BE2C (cell line): ENCODE data around the gene DYRK4.
A peak's percentile ranks its signal among the peaks of the same experiment; 100 is the strongest.

Source experiments
- DNase-seq: peaks from one replicate; pipeline ENCODE4 v3.0.0-alpha.2; 2020
- H3K27me3 ChIP-seq: fragments of 250-450 bp; sonication (Bioruptor Pico); 2 replicates; pipeline ENCODE4 v1.5.1; 2020; ENCODE audit warnings: mild to moderate bottlenecking
- H3K36me3 ChIP-seq: fragments of 250-450 bp; sonication (Bioruptor Pico); 2 replicates; pipeline ENCODE4 v1.5.1; 2020; ENCODE audit warnings: mild to moderate bottlenecking
- H3K4me1 ChIP-seq: fragments of 250-450 bp; sonication (Bioruptor Pico); 2 replicates; pipeline ENCODE4 v1.5.1; 2020
- H3K4me3 ChIP-seq: 2 replicates; pipeline ENCODE4 v1.5.1; 2011; ENCODE audit warnings: low read depth, low read length
- H3K9me3 ChIP-seq: fragments of 250-450 bp; sonication (Bioruptor Pico); 2 replicates; pipeline ENCODE4 v1.5.1; 2020
- CTCF ChIP-seq: IDR thresholded peaks from 2 replicates; pipeline ENCODE4 v1.5.1; 2012; ENCODE audit warnings: mild to moderate bottlenecking, low read depth, low read length

The DYRK4 gene

GRCh38 chr12:4595881-4596280, 33.9 kb downstream of the DYRK4 start:
- DNase-seq, result no peak
- no peak overlapping the region for H3K4me3 ChIP-seq
- no peaks in the 10 kb centered on the region for H3K9me3 ChIP-seq
- H3K36me3 ChIP-seq, result no peaks in the 10 kb centered on the region
- TF ChIP-seq CTCF, result no peak
- H3K27me3 ChIP-seq, result peaks cover 9% of the 10 kb centered on the region
- H3K4me1 ChIP-seq, result no peaks in the 10 kb centered on the region

GRCh38 chr12:4603421-4603820, 41.4 kb downstream of the DYRK4 start:
- no peak for DNase-seq
- TF ChIP-seq CTCF, result no peak
- no peaks in the 10 kb centered on the region for H3K9me3 ChIP-seq

GRCh38 chr12:4603946-4604345, 41.9 kb downstream of the DYRK4 start:
- no peak for TF ChIP-seq CTCF
- no peaks in the 10 kb centered on the region for H3K36me3 ChIP-seq
- H3K9me3 ChIP-seq, result no peaks in the 10 kb centered on the region
- peaks cover 19% of the 10 kb centered on the region for H3K4me1 ChIP-seq
- peaks cover 4% of the 10 kb centered on the region for H3K27me3 ChIP-seq
- DNase-seq, result no peak
- no peak overlapping the region for H3K4me3 ChIP-seq

More at GRCh38 chr12:4603421-4603820, 41.4 kb downstream of the DYRK4 start:
- H3K4me1 ChIP-seq, result peaks cover 19% of the 10 kb centered on the region
- no peak overlapping the region for H3K4me3 ChIP-seq
- H3K36me3 ChIP-seq, result no peaks in the 10 kb centered on the region
- H3K27me3 ChIP-seq, result peaks cover 4% of the 10 kb centered on the region

GRCh38 chr12:4604684-4605193, 42.7 kb downstream of the DYRK4 start:
- TF ChIP-seq CTCF, result peak; percentile 98

GRCh38 chr12:4607056-4607455, 45.0 kb downstream of the DYRK4 start:
- TF ChIP-seq CTCF, result no peak
- no peaks in the 10 kb centered on the region for H3K36me3 ChIP-seq
- no peaks in the 10 kb centered on the region for H3K9me3 ChIP-seq
- peak; percentile 74 for DNase-seq
- peaks cover 19% of the 10 kb centered on the region for H3K4me1 ChIP-seq
- H3K27me3 ChIP-seq, result peaks cover 4% of the 10 kb centered on the region
- peak overlapping the region; percentile 17; the same call in 1 of the 2 replicates for H3K4me3 ChIP-seq

More at GRCh38 chr12:4604684-4605193, 42.7 kb downstream of the DYRK4 start:
- Histone ChIP-seq H3K4me1 (peaks cover 19% of the 10 kb centered on the region), H3K9me3 (no peaks in the 10 kb centered on the region), H3K36me3 (no peaks in the 10 kb centered on the region), H3K27me3 (peaks cover 4% of the 10 kb centered on the region), H3K4me3 (peak overlapping the region; percentile 85)
- peak; percentile 72 for DNase-seq

GRCh38 chr12:4609071-4609470, 47.1 kb downstream of the DYRK4 start:
- TF ChIP-seq CTCF, result no peak
- peaks cover 11% of the 10 kb centered on the region for H3K36me3 ChIP-seq
- no peaks in the 10 kb centered on the region; the same call in 1 of the 2 replicates for H3K27me3 ChIP-seq
- DNase-seq, result no peak
- no peak overlapping the region for H3K4me3 ChIP-seq
- H3K4me1 ChIP-seq, result peaks cover 19% of the 10 kb centered on the region
- no peaks in the 10 kb centered on the region for H3K9me3 ChIP-seq
